Purkinje cell (primary cell): ENCODE data around the gene ANKRD30BL. TPM values are rescaled to one million over a fixed set of nuclear protein-coding genes. Genes with fewer than 3 reads are reported as not detected.

Experiments
- polyA plus RNA-seq: library from polyadenylated mRNA; unstranded; fragments of >200 nt; fragmentation: Nextera tagmentation; gene quantifications from 2 replicates; pipeline ENCODE4 v1.2.1, GENCODE V29; 2014

ANKRD30BL gene
- polyA plus RNA-seq: 0.35 TPM in 1 of 2 replicates, not detected in the other

DNA sequence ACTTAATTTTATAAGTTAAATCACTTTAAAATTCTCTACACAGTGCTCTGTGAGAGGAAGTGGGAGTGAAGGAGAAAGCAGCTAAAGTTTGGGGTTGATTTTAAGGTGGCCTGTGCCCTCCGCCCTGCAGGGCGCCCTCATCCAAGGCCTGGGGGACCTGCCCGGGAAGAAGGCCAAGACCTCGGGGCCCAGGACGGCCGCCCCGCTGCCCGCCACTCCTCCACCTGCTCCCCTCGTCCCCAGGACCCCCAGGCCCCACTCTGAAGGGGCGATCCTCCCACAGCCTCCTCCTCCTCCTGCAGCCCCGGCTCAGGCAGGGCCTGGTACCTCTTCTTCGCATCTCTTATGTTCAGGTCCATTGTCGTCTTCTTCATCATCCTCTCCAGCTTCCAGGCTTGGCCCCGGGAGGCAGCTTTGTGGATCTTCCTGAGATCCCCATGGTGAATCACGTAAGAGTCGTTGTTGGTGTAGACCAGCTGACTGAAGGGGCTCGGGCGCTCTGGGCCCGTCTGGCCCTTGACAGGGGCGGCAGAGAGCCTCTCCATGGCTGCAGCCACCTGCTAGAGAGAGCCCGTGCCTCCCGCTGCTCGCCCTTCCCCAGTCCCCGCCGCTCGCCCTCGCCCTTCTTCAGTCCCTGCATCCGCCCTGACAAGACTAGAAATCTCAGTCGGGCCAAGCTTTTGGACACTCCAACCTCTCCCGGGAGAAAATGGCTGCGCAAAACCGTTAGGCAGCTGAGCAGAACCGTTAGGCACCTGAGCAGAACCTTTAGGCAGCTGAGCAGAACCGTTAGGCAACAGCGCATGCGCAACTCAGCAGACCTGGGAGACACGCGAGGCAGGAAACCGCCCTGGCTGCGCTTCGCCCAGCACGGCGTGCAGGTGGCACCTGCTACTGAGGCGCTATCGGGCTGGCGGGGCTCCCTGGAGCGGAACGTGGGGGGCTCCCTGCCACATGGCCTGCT lies at the start of gene ANKRD30BL:
ANKRD30BL (minus strand) TSS at position 792 of the 964 bp plus-strand sequence; CDS start at position 545, 247 bp downstream.

